ENCODE results near the gene UVRAG.

UVRAG gene

DNA sequence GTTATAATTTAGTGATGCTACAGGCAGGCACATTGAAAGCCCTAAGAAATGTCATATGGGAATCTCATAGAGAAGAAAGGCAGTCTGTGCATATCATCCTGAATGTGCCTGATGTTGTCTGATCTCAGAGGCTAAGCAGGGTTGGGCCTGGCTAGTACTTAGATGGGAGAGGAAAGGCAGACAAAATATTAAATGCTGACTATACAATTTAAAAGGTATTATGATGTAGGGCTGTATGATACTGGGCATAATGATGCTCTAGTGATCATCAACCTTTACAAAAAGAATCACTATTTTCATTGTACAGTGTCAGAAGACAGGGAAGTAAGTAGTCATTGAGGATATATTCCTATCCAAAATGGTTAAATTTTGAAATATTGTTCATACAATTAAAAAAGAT, 119.8 kb downstream of the UVRAG start:
- no peak for DNase-seq (ENCODE audit: low read depth)
- H3K4me3 ChIP-seq (ENCODE audit: low read depth, low read length) = no peak overlapping the region
- TF ChIP-seq, protein P1, sequence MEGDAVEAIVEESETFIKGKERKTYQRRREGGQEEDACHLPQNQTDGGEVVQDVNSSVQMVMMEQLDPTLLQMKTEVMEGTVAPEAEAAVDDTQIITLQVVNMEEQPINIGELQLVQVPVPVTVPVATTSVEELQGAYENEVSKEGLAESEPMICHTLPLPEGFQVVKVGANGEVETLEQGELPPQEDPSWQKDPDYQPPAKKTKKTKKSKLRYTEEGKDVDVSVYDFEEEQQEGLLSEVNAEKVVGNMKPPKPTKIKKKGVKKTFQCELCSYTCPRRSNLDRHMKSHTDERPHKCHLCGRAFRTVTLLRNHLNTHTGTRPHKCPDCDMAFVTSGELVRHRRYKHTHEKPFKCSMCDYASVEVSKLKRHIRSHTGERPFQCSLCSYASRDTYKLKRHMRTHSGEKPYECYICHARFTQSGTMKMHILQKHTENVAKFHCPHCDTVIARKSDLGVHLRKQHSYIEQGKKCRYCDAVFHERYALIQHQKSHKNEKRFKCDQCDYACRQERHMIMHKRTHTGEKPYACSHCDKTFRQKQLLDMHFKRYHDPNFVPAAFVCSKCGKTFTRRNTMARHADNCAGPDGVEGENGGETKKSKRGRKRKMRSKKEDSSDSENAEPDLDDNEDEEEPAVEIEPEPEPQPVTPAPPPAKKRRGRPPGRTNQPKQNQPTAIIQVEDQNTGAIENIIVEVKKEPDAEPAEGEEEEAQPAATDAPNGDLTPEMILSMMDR (IDR thresholded peaks at IDR 0.05; ENCODE audit: control insufficient read depth, extremely low read depth, insufficient read depth) = no peak

DNA sequence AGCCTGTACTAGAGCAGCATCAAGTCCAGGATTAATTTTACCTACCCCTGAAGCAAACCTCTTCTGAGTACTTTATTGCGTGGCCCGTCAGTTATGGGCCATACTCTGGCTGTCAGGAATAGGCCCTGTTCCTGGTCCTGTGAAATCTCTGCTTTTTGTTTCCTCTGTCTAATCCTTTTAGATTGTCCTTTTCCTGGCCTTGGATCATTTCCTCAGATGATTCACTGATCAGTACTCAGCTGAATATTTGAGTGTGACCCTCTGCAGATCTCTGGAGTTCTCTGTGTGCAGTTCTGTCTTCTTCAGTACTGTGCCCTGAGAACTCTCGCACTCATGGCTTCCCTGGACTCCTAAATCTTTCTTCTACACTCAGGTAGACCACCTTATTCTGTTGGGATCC, 123.5 kb downstream of the UVRAG start:
- TF ChIP-seq, protein P1 (IDR thresholded peaks at IDR 0.05; ENCODE audit: control insufficient read depth, extremely low read depth, insufficient read depth) = no peak
- H3K4me3 ChIP-seq (ENCODE audit: low read depth, low read length) = no peak overlapping the region
- no peak for DNase-seq (ENCODE audit: low read depth)

DNA sequence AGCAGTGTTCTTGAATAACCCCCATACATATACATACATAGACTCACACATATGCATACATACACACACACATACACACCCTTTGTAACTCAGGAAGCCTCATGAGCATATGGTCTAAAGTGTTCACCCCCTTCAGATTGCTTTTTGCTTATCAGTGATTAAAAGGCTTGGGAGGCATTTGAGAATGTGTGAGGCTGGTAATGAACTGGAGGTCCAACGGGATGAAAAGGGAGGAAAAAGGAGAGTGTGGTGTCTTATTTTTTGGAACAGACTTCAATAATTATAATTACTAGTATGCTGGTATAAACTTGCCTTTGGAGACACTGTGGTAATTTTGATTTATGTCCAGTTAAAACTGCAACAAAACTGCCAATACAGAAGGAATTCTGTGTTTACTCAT, 124.5 kb downstream of the UVRAG start:
- TF ChIP-seq, protein P1 (IDR thresholded peaks at IDR 0.05; ENCODE audit: control insufficient read depth, extremely low read depth, insufficient read depth) = no peak
- DNase-seq (ENCODE audit: low read depth) = no peak
- H3K4me3 ChIP-seq (ENCODE audit: low read depth, low read length) = no peak overlapping the region

DNA sequence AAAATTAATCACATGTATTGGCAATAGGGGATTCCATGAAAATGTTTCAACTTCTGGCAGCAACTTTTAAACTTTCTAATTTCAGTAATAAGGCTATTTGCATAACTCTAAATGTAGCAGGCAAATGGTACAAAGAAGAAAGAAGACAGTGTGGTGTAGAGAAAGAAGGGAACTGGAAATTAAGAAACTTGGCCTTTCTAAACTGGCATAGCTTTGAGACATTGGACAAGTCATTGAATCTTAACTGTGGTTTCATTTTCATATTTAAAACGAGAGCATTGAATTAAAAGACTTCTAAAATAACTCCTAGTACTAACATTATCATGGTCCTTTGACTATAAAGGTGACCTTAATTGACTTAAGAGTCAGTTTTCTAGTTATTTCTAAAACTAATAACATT, 125.0 kb downstream of the UVRAG start:
- no peak overlapping the region for H3K4me3 ChIP-seq (ENCODE audit: low read depth, low read length)
- TF ChIP-seq, protein P1 (IDR thresholded peaks at IDR 0.05; ENCODE audit: control insufficient read depth, extremely low read depth, insufficient read depth) = no peak
- DNase-seq (ENCODE audit: low read depth) = no peak

DNA sequence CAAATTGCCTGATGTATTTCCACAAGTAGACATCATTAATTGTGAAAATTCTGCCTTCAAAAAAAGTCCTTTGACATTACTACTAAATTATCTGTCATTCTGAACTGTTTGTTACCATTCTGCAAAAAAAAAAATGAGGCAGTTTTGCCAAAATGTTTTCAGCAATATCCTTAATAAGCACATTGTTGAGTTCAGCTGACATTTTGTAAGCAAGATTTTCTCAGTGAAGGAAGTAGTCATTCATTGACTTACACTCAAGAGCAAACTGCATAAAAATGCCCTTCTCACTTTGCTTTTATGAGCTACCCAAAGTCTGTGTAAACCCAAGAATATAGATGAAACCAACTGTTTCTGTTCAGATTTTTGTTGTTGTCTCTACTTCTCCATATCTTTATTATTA, 125.9 kb downstream of the UVRAG start:
- no peak for DNase-seq (ENCODE audit: low read depth)
- H3K4me3 ChIP-seq (ENCODE audit: low read depth, low read length) = no peak overlapping the region
- TF ChIP-seq, protein P1 (IDR thresholded peaks at IDR 0.05; ENCODE audit: control insufficient read depth, extremely low read depth, insufficient read depth) = no peak

DNA sequence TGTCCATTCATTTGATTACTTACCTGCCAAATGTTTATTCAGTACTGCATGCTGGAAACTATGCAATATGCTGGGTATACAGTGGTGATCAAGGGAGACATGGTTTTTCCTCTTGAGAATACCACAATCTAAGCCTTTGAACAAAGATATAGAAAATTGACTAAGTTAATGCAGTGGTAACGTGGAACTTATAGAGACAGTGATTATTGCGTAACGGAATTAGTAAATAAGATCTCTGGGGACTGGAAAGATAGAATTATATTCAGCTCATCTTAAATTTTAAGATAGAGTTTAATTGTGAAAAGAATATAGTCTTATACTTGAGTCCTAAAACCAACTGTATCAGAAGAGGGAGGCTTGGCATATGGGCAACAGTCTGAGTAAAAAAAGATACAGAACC, 129.5 kb downstream of the UVRAG start:
- TF ChIP-seq, protein P1 (IDR thresholded peaks at IDR 0.05; ENCODE audit: control insufficient read depth, extremely low read depth, insufficient read depth) = no peak
- no peak overlapping the region for H3K4me3 ChIP-seq (ENCODE audit: low read depth, low read length)
- no peak for DNase-seq (ENCODE audit: low read depth)

DNA sequence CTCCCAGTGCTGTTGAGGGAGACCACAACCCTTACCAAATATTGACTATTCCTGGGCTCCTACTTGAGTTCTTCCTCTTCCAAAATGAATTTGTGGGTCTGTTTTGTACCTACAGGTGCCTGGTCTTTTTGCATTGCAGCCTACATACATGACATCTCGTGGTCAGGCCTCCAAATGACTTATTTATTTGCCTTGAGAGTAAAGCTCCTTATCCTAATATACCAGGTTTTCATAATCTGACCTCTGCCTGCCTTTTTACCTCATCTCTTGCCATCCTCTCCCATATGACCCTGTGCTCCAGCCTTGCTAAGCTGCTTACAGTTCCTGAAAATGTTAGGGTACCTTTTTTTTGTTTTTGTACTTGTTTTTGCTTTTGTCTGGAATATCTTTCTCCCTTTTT, 130.4 kb downstream of the UVRAG start:
- TF ChIP-seq, protein P1 (IDR thresholded peaks at IDR 0.05; ENCODE audit: control insufficient read depth, extremely low read depth, insufficient read depth) = no peak
- no peak overlapping the region for H3K4me3 ChIP-seq (ENCODE audit: low read depth, low read length)
- DNase-seq (ENCODE audit: low read depth) = no peak

Data from LNCaP clone FGC (cell line).